NT2/D1 (cell line): ENCODE results near the gene SRRM4.

Experiments used
- YY1 ChIP-seq: IDR thresholded peaks from 2 replicates; pipeline ENCODE4 v1.6.1; 2011; ENCODE audit not compliant: insufficient read length, insufficient read depth
- ZNF274 ChIP-seq: IDR thresholded peaks from 2 replicates; pipeline ENCODE4 v1.6.1; 2011; ENCODE audit warnings: mild to moderate bottlenecking, low read depth, low read length

GRCh38 chr12:119072440-119072839 lies 91.1 kb downstream of the SRRM4 start:
- TF ChIP-seq YY1 = no peak
- TF ChIP-seq ZNF274 = no peak
